PC-3 (cell line): ENCODE results near the gene MAD1L1.
"Not testable (repeated sequence)": the region's sequence is repeated elsewhere in the genome, so short reads cannot be mapped to it uniquely, and the experiment has no call there.

Source experiments
- CTCF ChIP-seq: fragments of 300-600 bp; sonication (generic); conservative IDR thresholded peaks from 2 replicates; pipeline ENCODE4 v1.5.1; 2017; ENCODE audit warnings: antibody characterized with exemption, low read depth, mild to moderate bottlenecking, low read length
- EZH2 ChIP-seq: fragments of 300-600 bp; sonication (generic); IDR thresholded peaks from one replicate; pipeline ENCODE4 v1.6.1; 2017; ENCODE audit warnings: antibody characterized with exemption, mild to moderate bottlenecking, low read length; ENCODE audit not compliant: unreplicated experiment
- EZH2phosphoT487 ChIP-seq: fragments of 300-600 bp; sonication (generic); IDR thresholded peaks from 2 replicates; pipeline ENCODE4 v1.6.1; 2018; ENCODE audit warnings: mild to moderate bottlenecking, antibody characterized with exemption, low read length, borderline replicate concordance

GRCh38 chr7:1876641-1877040 is 356.1 kb downstream of the MAD1L1 start:
- TF ChIP-seq CTCF, EZH2, EZH2phosphoT487: not testable (repeated sequence)
